ENCODE measurements around the gene SIPA1L2.

Gene SIPA1L2

GRCh38 chr1:232599178-232600041 is 30.5 kb downstream of the SIPA1L2 start (continued):
- TF ChIP-seq ZNF274 (IDR thresholded peaks at IDR 0.05; ENCODE audit: low read length) (no peak), ZNF274 (tag by site-specific recombination; IDR thresholded peaks at IDR 0.05; ENCODE audit: borderline replicate concordance) (no peak), ZNF362 (tag by site-specific recombination; IDR thresholded peaks at IDR 0.05) (no peak; the same call in 1 of the 2 replicates), BCL11A (tag by site-specific recombination; IDR thresholded peaks at IDR 0.05; ENCODE audit: low read depth) (no peak), ZNF37A (tag by site-specific recombination; IDR thresholded peaks at IDR 0.05) (no peak), ZNF311 (tag by site-specific recombination; IDR thresholded peaks at IDR 0.05; ENCODE audit: borderline replicate concordance) (no peak), ZNF398 (tag by site-specific recombination; IDR thresholded peaks at IDR 0.05) (peak; percentile 80), ZNF571 (tag by site-specific recombination; IDR thresholded peaks at IDR 0.05) (no peak), ZNF23 (tag by site-specific recombination; IDR thresholded peaks at IDR 0.05; ENCODE audit: borderline replicate concordance) (no peak), ZNF501 (tag by site-specific recombination; IDR thresholded peaks at IDR 0.05) (peak; percentile 51; the same call in 1 of the 2 replicates), ZNF670 (tag by site-specific recombination; IDR thresholded peaks at IDR 0.05; ENCODE audit: low read depth) (no peak), RBAK (tag by site-specific recombination; IDR thresholded peaks at IDR 0.05) (no peak), BCL6B (tag by site-specific recombination; IDR thresholded peaks at IDR 0.05) (no peak), ZNF354C (tag by site-specific recombination; IDR thresholded peaks at IDR 0.05; ENCODE audit: borderline replicate concordance, low read depth) (no peak), PBX3 (CRISPR knock-in tag; IDR thresholded peaks at IDR 0.05) (no peak), ZNF658 (tag by site-specific recombination; IDR thresholded peaks at IDR 0.05) (no peak), ZNF155 (tag by site-specific recombination; IDR thresholded peaks at IDR 0.05) (no peak), GFI1B (tag by site-specific recombination; IDR thresholded peaks at IDR 0.05) (0 out of 2 replicates have a peak, but pooled peaks have one; percentile 23), ZSCAN5A (tag by site-specific recombination; IDR thresholded peaks at IDR 0.05) (no peak), ZNF529 (tag by site-specific recombination; IDR thresholded peaks at IDR 0.05; ENCODE audit: insufficient replicate concordance) (no peak), ZNF518A (tag by site-specific recombination; conservative IDR thresholded peaks at IDR 0.05; ENCODE audit: low read depth) (peak; percentile 60; the same call in 1 of the 2 replicates), ZNF624 (tag by site-specific recombination; IDR thresholded peaks at IDR 0.05) (no peak), AEBP2 (tag by site-specific recombination; IDR thresholded peaks at IDR 0.05; ENCODE audit: borderline replicate concordance) (no peak), ZNF112 (tag by site-specific recombination; IDR thresholded peaks at IDR 0.05) (no peak), ZNF184 (tag by site-specific recombination; IDR thresholded peaks at IDR 0.05) (no peak)

Data from HEK293 (cell line).